Measurements from ENCODE around the gene SRP14.
"Not testable (repeated sequence)": the region's sequence is repeated elsewhere in the genome, so short reads cannot be mapped to it uniquely, and the experiment has no call there.

SRP14 gene

DNA sequence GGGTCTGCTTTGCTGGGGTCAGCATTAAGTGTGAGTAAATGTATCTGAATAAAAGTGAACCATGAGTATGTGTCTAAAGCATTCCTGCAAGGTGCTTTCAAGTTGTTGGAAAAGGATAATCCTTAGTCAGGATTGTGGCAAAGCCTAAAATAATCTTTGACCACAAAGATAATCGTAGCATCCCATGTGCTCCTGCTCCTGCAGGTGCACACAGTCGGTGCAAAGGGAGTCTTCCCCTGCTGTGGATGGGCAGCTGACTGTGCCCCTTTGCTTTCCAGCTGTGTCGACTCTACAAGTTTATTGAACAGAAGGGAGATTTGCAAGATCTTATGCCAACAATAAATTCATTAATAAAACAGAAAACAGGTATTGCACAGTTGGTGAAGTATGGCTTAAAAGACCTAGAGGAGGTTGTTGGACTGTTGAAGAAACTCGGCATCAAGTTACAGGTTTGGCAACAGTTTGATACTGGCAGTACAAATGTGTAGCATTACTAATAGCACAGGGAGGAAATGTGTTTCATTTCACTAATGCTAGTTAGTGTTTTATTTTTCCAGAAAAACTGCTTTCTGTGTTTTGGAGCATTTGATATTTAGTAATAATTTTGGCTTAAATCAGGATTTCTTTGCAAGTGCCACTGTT lies 22.6 kb downstream of the SRP14 start:
- no peak for DNase-seq

DNA sequence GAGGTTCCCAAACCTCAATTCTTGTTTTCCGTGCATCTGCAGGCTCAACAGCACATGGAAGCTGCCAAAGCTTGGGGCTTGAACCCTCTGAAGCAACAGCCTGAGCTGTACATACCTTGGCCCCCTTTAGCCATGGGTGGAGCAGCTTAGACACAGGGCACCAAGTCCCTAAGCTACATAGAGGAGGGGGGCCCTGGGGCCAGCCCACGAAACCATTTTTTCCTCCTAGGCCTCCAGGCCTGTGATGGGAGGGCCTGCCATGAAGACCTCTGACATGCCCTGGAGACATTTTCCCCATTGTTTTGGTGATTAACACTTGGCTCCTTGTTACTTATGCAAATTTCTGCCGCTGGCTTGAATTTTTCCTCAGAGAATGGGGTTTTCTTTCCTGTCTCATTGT lies 24.6 kb downstream of the SRP14 start:
- no peak for DNase-seq

DNA sequence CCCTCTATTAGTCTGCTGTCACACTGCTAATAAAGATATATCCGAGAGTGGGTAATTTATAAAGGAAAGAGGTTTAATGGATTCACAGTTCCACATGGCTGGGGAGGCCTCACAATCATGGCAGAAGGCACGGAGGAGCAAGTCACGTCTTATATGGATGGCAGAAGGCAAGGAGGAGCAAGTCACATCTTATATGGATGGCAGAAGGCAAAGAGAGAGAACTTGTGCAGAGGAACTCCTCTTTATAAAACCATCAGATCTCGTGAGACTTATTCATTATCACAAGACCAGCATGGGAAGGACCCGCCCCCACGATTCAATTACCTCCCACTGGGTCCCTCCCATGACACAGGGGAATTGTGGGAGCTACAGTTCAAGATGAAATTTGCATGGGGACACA lies 25.6 kb downstream of the SRP14 start:
- DNase-seq, result not testable (repeated sequence)

DNA sequence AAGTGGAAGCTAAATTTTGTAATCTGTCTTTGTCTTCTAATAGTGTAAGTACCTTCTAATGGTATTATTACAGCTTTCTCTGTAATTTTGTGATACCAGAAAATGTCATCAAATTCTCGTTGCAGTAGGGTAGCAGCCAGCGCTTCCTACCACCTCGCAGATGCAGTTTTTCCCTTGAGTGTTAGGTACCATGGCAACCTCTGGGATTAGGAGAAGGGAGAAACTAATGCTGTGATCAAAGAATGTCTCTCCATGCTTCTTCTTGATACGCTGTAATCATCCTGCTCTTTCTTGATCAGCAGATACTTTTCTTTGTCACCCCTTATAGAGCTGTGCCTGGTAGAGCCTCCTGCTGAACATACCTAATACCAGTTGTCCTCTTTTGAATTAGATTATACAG lies 27.7 kb downstream of the SRP14 start:
- no peak for DNase-seq

DNA sequence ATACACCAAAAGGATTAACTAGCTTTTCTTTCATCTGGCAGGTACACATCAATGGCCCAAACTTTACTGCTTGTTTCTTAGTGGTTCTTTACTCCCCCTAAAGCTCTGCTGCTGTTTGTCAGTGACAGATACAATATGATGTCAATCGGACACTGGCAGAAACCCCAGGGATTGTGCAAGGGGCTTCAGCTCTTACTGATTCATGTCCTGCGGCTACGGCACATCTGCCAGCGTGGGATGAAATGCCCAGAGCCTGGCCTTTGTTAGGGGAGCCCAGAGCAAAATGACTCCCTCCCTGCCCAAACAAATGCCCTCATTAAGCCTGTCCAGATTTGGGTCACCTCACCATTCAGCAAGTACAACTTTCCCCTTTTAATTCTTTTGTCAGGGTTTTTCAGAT lies 28.3 kb downstream of the SRP14 start:
- no peak for DNase-seq

DNA sequence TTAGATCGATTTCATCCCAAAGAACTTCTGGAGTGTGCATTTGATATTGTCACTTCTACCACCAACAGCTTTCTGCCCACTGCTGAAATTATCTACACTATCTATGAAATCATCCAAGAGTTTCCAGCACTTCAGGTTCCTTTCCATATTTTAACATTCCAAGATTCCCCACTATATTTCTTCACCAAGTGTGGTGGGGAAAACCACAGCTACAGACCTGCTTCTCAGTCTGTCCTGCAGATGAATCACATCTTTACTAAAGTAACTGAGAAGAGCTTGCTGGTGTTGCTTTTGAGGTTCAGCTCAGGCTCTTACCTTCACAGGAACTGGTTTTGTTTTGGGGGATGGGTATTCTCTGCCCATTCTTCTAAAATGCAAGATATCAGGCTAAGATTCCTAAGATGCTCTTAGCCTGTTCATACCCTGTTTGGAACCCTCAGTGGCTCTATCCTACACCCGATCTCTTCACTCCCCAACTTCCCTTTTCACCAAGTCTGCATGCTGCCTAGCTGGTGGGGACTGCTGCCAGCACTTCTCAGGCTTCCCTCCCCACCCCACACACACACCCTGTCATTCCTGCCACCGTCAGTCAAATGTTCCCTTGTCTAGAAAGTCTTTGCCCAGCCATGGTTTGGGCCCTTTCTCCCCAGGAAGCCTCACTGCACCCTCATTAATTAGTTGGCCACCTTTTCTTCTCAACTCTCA lies 30.8 kb downstream of the SRP14 start:
- no peak for DNase-seq

DNA sequence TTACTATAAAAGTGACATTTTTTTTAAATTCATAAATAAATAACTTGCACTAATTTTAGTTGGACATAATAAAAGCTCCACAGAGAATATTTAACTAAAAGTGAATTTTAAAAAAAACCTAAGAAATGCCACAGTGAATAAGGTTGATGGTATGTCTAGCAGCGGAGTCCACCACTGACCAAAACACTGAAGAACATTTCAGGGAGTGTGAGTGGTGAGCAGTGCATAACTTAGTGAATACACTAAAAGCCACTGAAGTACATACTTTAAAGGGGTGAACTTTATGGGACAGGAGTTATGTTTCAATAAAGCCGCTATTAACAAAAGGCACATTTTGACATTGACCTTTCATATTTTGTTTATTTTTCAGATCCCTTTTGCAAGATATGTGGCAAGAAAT lies 32.3 kb downstream of the SRP14 start:
- no peak for DNase-seq

DNA sequence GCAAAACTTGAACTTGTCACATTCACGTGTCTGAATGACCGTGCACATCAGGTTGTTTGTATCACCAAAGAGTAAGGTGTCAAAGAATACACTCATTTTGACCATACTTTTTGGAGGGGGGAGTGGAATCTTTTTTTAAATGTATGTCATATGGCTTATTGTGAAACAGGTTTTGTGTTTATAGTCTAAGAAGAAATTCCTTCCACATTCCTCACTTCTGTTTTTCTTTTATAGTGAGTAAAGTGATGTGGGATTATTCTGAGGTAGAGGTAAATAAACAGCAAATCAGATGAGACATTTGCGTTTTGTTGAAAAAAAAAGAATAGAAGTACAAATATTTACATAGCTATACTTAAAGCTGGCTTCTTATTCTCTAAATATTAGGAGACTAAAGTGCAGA lies 33.0 kb downstream of the SRP14 start:
- no peak for DNase-seq

DNA sequence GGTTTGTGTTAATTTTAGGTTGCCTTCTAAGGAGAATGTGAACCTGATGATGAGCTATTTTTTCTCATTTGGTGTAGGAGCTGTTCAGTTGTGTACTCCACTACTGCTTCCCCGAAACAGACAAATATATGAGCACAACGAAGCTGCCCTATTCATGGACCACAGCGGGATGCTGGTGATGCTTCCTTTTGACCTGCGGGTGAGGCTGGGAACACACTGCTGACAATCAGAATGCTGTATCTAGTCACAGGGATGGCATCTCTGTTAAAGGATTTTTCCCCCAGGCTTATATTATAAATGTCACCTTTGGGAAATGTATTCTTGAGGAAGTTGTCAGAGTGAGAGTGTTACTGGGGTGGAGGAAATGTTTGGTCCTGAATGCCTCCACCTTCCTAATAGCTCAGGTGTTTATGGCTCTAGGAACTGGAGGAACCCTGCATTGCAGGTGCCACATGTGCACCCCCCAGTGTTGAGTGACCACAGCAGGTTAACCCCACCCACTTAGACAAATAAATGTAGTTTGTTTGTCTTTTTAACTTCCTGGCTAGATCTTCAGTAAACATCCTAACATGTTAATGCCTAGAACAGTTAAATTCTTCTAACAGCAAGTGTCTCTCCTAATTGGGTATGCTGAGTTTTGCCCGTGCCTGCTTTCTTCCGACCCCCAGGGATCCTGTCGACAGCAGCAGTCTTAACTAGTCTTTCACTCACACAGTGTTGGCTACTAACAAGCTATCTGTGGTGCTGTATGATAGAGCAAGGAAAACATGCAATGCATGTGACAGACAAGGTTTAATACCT lies 35.7 kb downstream of the SRP14 start:
- DNase-seq, result no peak

DNA sequence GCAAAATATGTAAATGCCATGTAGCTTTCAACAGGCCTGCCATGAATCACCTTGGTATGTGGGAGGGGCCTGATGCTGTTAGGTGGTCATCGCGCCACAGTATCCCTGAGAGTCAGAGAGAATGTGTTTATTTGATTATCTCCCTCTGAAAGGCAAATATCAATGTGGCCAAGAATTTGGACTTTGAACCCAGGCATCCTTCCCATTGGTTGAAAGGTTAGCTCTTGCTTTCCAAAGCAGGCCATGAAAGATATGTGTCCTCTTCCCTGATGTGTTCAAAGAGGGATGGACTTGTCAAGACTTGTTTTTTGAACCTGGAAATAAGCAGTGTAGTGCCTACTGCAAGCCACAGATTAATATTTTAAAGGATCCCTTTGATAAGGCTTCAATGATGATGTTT lies 36.7 kb downstream of the SRP14 start:
- no peak for DNase-seq

DNA sequence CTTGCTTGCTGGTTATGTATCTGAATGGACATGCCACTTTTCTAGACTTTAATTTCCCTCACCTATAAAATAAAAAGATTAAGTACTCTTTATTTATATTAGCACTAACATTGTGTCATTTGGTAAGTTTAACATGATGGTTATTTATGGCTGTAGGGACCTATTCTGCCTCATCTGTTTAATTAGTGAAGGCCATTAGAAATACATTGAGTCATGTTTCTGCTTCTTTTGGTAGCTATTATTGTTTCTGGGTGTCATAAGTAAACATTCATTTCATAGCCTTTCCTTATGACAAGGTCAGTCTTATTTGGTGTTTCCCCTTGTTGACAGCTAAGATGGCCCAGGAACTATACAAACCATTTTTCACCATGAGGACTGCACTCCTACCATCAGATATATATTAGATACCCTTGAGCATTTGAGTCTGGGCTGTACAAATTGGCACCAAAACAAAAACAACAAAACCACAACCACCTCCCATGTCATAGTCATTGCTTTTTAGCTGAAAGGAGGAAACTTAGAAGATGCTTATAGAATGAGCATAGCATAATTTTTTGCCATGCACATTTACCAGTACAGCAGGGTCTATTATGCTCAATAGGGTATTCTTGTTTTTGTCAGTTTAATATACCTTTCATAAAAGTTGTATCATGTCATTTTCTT lies 39.3 kb downstream of the SRP14 start:
- no peak for DNase-seq

DNA sequence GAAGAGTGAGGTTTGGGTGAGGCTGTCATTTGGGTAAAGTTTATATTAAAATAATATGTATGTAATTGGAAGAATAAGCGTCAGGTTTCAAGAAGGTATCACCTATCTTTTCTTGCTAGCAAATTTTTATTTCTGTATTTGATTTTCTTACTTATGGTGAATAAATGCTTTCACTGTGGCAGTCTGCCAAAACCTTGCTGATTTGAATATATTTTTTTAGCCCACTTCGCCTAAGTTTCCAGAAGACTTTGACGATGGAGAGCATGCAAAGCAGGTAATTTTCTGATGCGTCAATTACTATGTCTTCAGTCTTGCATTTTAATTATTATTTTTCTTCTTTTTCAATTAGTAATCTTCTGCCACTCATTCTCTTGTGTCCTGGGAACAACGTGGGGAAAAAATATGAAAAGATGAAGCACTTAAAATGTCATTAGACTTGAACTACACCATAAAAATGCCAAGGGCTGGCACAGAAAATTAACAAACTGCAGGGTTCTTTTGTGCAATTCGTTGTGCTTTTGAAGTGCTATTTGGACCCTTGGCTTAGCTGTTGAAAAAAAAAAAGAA lies 40.4 kb downstream of the SRP14 start:
- DNase-seq, result no peak

DNA sequence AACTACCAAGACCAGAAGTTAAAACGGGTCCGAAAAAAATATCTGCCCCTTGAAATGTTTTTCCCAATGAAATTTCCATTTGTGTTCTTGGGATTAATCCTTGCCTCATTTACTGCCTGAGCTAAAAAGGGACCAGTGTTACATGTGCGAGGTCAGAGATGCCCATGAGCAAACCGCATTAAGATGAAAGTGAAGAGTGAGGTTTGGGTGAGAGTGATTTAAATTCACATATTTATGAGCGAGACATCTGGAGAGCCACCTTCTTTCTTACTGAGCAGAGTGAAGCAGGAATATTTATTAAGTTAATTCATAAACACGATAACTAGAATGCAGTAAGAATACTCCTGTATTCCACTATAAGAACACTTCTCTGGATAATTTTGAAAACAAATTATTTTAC lies 41.3 kb downstream of the SRP14 start:
- DNase-seq, result no peak

DNA sequence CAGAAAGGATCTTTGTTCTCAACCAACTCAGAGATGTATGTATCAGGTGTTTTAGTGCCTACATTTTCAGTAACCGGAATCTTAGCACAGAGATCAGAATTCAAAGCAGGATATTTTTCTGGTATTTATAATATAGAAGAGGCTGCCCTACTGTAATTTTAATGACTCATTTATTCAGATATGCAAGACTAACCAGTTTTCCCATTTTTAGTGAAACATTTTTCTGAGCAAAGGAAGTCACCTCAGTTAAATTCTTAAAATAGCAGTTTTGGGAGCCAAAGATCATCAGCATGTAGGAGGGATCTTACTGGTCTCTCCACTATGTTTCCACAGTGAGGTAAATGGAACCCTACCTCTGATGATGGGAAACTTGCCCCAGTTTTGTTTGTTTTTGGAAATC lies 42.0 kb downstream of the SRP14 start:
- no peak for DNase-seq

DNA sequence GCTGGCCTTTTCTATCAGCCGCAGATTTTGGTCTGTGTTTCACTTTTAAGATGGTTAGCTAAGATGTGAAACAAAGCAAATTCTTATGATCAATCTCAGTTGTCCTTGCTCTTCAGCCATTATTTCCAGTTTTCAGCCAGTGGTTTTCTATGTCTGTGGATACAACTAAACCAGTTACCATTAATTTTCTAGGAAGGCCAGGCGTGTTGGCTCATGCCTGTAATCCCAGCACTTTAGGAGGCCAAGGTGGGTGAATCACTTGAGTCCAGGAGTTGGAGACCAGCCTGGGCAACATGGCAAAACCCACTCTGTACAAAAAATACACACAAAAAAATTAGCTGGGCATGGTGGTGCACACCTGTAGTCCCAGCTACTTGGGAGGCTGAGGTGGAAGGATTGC lies 42.8 kb downstream of the SRP14 start:
- DNase-seq, result not testable (repeated sequence)

DNA sequence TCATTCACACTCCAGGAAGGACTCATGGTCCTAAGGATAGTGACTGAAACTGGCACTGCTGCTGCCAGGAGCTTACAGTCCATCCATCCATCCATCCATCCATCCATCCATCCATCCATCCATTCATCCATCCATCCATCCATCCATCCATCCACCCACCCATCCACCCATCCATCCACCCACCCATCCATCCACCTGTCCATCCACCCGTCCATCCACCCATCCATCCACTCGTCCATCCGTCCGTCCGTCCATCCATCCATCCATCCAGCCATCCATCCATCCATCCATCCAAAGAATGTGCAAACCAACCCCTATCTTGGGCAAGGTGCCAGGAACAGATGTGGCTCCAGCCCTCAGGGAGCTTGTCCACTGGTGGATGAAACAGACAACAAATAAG lies 46.0 kb downstream of the SRP14 start:
- DNase-seq, result not testable (repeated sequence)

DNA sequence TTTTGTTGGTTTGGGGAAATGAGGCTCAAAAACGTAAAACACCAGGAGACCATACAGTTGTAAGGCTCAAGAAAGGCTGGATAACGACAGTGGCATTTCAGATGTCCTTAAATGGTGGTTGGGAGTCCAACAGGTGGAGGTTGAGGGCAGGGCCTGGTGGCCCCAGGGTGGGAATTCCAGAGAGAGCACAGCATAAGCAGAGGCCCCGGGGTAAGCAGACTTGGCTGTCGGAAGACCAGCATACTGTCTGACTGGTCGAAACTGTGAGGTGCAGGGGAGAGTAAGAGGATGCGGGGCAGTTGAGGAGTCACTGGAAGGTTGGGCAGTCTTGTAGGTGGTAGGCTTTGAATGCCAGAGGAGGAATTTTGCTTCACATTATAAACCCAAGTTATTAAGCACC lies 48.3 kb downstream of the SRP14 start:
- DNase-seq, result no peak

DNA sequence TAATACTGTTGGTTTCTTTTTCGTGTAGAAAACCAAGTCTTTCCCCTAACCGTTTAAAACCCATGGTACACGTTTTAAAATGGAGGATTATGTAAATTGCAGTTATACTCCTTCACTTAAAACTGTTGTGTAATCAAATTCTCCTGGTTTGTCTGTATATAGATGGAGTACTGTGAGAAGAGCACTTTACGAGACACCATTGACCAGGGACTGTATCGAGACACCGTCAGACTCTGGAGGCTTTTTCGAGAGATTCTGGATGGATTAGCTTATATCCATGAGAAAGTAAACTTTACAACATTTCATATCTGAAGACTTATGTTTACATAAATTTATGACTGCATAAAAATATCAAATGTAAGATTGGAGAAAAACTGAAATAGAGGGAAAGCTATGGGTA lies 51.2 kb downstream of the SRP14 start:
- DNase-seq, result no peak
